Activated gamma-delta T cell treated with anti-CD3 and anti-CD28 coated beads, Interleukin-2, amount 50 U/mL, for 16 hours (primary cell): Measurements from ENCODE around the gene TMEM63A.

ENCODE experiments used
- DNase-seq: peaks from one replicate; pipeline ENCODE4 v3.0.0-alpha.2; 2020; ENCODE audit warnings: low read depth

The TMEM63A gene

GRCh38 chr1:225885336-225885735 lies 3.2 kb upstream of the TMEM63A start:
- no peak for DNase-seq

- no peak for DNase-seq
These were observed 1.6 kb upstream of the TMEM63A start for GRCh38 chr1:225883616-225884265.

- no peak for DNase-seq
These were observed 775 bp upstream of the TMEM63A start for GRCh38 chr1:225882694-225883615.

- DNase-seq = peak; percentile 29
These were observed 860 bp downstream of the TMEM63A start for GRCh38 chr1:225881081-225881958.

- no peak for DNase-seq
These were observed 1.5 kb downstream of the TMEM63A start for GRCh38 chr1:225880636-225881035.

GRCh38 chr1:225880222-225880588 lies 2.0 kb downstream of the TMEM63A start:
- DNase-seq = no peak

- DNase-seq = no peak
These were observed 2.5 kb downstream of the TMEM63A start for GRCh38 chr1:225879521-225880221.

- no peak for DNase-seq
These were observed 3.9 kb downstream of the TMEM63A start for GRCh38 chr1:225878282-225878681.

- DNase-seq = no peak
These were observed 4.6 kb downstream of the TMEM63A start for GRCh38 chr1:225877580-225877979.

- DNase-seq = no peak
These were observed 5.2 kb downstream of the TMEM63A start for GRCh38 chr1:225876900-225877510.

- no peak for DNase-seq
These were observed 7.0 kb downstream of the TMEM63A start for GRCh38 chr1:225875044-225875815.

- DNase-seq = no peak
These were observed 7.7 kb downstream of the TMEM63A start for GRCh38 chr1:225874431-225874830.

- no peak for DNase-seq
These were observed 8.8 kb downstream of the TMEM63A start for GRCh38 chr1:225873281-225873850.

- DNase-seq = no peak
These were observed 10.1 kb downstream of the TMEM63A start for GRCh38 chr1:225872075-225872430.

- no peak for DNase-seq
These were observed 10.7 kb downstream of the TMEM63A start for GRCh38 chr1:225871359-225872074.

- no peak for DNase-seq
These were observed 11.3 kb downstream of the TMEM63A start for GRCh38 chr1:225870911-225871310.

- DNase-seq = no peak
These were observed 13.4 kb downstream of the TMEM63A start for GRCh38 chr1:225868631-225869330.

- no peak for DNase-seq
These were observed 15.2 kb downstream of the TMEM63A start for GRCh38 chr1:225866981-225867380.
